HCT116 (cell line): ENCODE measurements around the gene OR1E1. TPM values are rescaled to one million over a fixed set of nuclear protein-coding genes. Genes with fewer than 3 reads are reported as not detected.
"Not testable (repeated sequence)": the region's sequence is repeated elsewhere in the genome, so short reads cannot be mapped to it uniquely, and the experiment has no call there.

Experiments
- ATAC-seq: fragments of 200-7000 bp; cut with Tn5 transposase; 2 replicates; pipeline ENCODE4 v1.9.1; 2020; ENCODE audit warnings: mild to moderate bottlenecking, moderate library complexity
- BruUV-seq: library from RNA; stranded (reverse); fragments of 400-500 nt; replicated peaks from 2 replicates; lab custom pipeline; 2021; lab: Mats Ljungman, UMichigan
- CTCF ChIA-PET: fragments of 300-600 bp; sonication (Branson Sonifier 250); formaldehyde crosslinking; loops from one replicate; lab custom pipeline; 2021; ENCODE audit warnings: antibody characterized with exemption; lab: Charles Lee
- POLR2A ChIA-PET: fragments of 300-600, 350-600 bp; sonication (Branson Sonifier 250); formaldehyde crosslinking; loops from one replicate; lab custom pipeline; 2021; ENCODE audit warnings: antibody characterized with exemption; lab: Charles Lee
- RAD21 ChIA-PET, 2 experiments: fragments of 300-600 bp; sonication (Branson Sonifier 250); formaldehyde crosslinking; loops; one replicate each; lab custom pipeline; 2023; ENCODE audit warnings: low total read pairs in 2 of 2; ENCODE audit not compliant: uncharacterized antibody in 2 of 2, unreplicated experiment in 2 of 2, low non-redundant PET in 1 of 2; lab: Charles Lee
- DNase-seq: peaks from one replicate; pipeline ENCODE4 v3.0.0-alpha.2; 2010; ENCODE audit warnings: low read depth, low spot score
- H2AFZ ChIP-seq: fragments of 200-600 bp; shearing (Covaris generic), sonication (generic); 2 replicates; pipeline ENCODE4 v1.6.1; 2017; ENCODE audit warnings: low read depth, mixed run types, mixed read lengths, antibody characterized with exemption, low read length; ENCODE audit not compliant: poor library complexity, severe bottlenecking
- H3K27ac ChIP-seq: 2 replicates; pipeline ENCODE4 v1.5.1; 2012; ENCODE audit warnings: low read depth, low read length
- H3K27me3 ChIP-seq: fragments of 200-600 bp; sonication (generic); 2 replicates; pipeline ENCODE4 v1.6.1; 2016; ENCODE audit warnings: mixed run types, low read length, mixed read lengths; ENCODE audit not compliant: insufficient read depth
- H3K36me3 ChIP-seq, 2 experiments: fragments of 200-500 bp in 1 of 2; fragments of 200-600 bp in 1 of 2; sonication (Bioruptor generic) in 1 of 2; sonication (generic) in 1 of 2; 2 replicates each; pipeline versions ENCODE4 v1.5.1 to v1.6.1; 2014 to 2016; ENCODE audit warnings: low read length in 2 of 2, inconsistent platforms in 1 of 2, mixed read lengths in 1 of 2, mixed run types in 1 of 2; ENCODE audit not compliant: insufficient read depth in 2 of 2, control insufficient read depth in 1 of 2
- H3K4me1 ChIP-seq, 2 experiments: fragments of 200-600 bp in 1 of 2; sonication (generic) in 1 of 2; 2 replicates each; pipeline versions ENCODE4 v1.5.1 to v1.6.1; 2012 to 2017; ENCODE audit warnings: low read length in 2 of 2, inconsistent platforms in 1 of 2, mild to moderate bottlenecking in 1 of 2, mixed read lengths in 1 of 2, mixed run types in 1 of 2, moderate library complexity in 1 of 2; ENCODE audit not compliant: insufficient read depth in 2 of 2, control insufficient read depth in 1 of 2
- H3K4me2 ChIP-seq: fragments of 200-600 bp; sonication (generic); 2 replicates; pipeline ENCODE4 v1.6.1; 2017; ENCODE audit warnings: mixed run types, low read length, mixed read lengths
- H3K4me3 ChIP-seq, 2 experiments: fragments of 200-600 bp in 1 of 2; sonication (generic) in 1 of 2; replicated peaks in 1 of 2; 2 replicates each; pipeline ENCODE4 v1.5.1; 2011 to 2016; ENCODE audit warnings: low read length in 2 of 2, control low read depth in 1 of 2, low read depth in 1 of 2, mild to moderate bottlenecking in 1 of 2, mixed read lengths in 1 of 2, mixed run types in 1 of 2
- H3K79me2 ChIP-seq: fragments of 200-600 bp; sonication (generic); 2 replicates; pipeline ENCODE4 v1.6.1; 2017; ENCODE audit warnings: mild to moderate bottlenecking, mixed run types, low read length, moderate library complexity, mixed read lengths; ENCODE audit not compliant: insufficient read depth
- H3K9ac ChIP-seq: fragments of 200-600 bp; sonication (generic); 2 replicates; pipeline ENCODE4 v1.6.1; 2016; ENCODE audit warnings: low read length, mixed read lengths
- H3K9me2 ChIP-seq: fragments of 200-600 bp; sonication (generic), shearing (Covaris generic); 2 replicates; pipeline ENCODE4 v1.6.1; 2017; ENCODE audit warnings: mixed run types, mild to moderate bottlenecking, moderate library complexity; ENCODE audit not compliant: insufficient read depth
- H3K9me3 ChIP-seq, 2 experiments: fragments of 200-500 bp in 1 of 2; fragments of 200-600 bp in 1 of 2; sonication (Bioruptor generic) in 1 of 2; sonication (generic) in 1 of 2; 2 replicates each; pipeline ENCODE4 v1.6.1; 2014 to 2017; ENCODE audit warnings: low read length in 2 of 2, mixed read lengths in 2 of 2, inconsistent platforms in 1 of 2, low read depth in 1 of 2, mild to moderate bottlenecking in 1 of 2, mixed run types in 1 of 2, moderate library complexity in 1 of 2; ENCODE audit not compliant: control insufficient read depth in 1 of 2, insufficient read depth in 1 of 2
- H4K20me1 ChIP-seq: fragments of 200-600 bp; sonication (generic), shearing (Covaris generic); 2 replicates; pipeline ENCODE4 v1.6.1; 2017; ENCODE audit warnings: mixed run types, mild to moderate bottlenecking, moderate library complexity; ENCODE audit not compliant: insufficient read depth
- FOSL1 ChIP-seq: IDR thresholded peaks from 2 replicates; pipeline ENCODE4 v1.6.1; 2012; ENCODE audit warnings: low read depth
- POLR2A ChIP-seq: IDR thresholded peaks from 2 replicates; pipeline ENCODE4 v1.7.0; 2011; ENCODE audit warnings: borderline replicate concordance; ENCODE audit not compliant: insufficient read depth, insufficient read length; ENCODE audit errors: extremely low read depth
- SRF ChIP-seq: IDR thresholded peaks from 2 replicates; pipeline ENCODE4 v1.6.1; 2012; ENCODE audit warnings: low read depth
- intact Hi-C: fragments of 100-400 bp; cut with micrococcal nuclease; formaldehyde crosslinking; loops from 2 replicates; pipeline ENCODE4 v1.10.0; 2022
- total RNA-seq: library from RNA; stranded (reverse); gene quantifications from one replicate; pipeline ENCODE4 v1.2.1, GENCODE V29; 2021; ENCODE audit not compliant: unreplicated experiment

Gene OR1E1
- total RNA-seq, 1 experiment from 2014 or later = not detected

DNA sequence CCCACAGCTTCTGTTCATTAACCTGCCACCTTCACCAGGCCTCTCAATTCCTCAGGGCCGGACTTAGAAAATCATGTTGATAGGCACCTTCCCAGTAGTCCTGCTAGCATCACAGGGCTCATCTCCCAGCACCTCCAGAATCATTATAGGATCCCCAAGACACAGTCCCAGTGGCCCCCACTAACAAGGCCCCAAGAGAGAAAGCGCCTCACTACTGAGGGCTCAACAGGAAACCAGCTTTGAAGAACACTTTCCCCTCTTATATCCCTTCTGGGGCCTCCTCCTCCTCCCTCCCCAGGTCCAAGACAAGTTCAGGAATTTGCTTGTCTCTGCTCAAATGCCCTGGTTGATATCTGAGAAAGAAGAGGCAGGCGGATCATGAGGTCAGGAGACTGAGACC, 12.9 kb upstream of the OR1E1 start, which contains the start of gene OR3A3 (continued):
- TF ChIP-seq FOSL1 (no peak), POLR2A (no peak)

- H3K4me3 ChIP-seq, H2AFZ ChIP-seq, H3K79me2 ChIP-seq, intact Hi-C loops, H4K20me1 ChIP-seq, DNase-seq, H3K4me2 ChIP-seq, H3K9me3 ChIP-seq, CTCF ChIA-PET, H3K27ac ChIP-seq, ATAC-seq, BruUV-seq, H3K4me1 ChIP-seq, RAD21 ChIA-PET, H3K36me3 ChIP-seq, H3K9me2 ChIP-seq, POLR2A ChIA-PET, H3K9ac ChIP-seq: not testable (repeated sequence)
- H3K27me3 ChIP-seq = peaks cover 10% of the 10 kb centered on the region
Observed at GRCh38 chr17:3403856-3404255, 5.6 kb upstream of the OR1E1 start.

DNA sequence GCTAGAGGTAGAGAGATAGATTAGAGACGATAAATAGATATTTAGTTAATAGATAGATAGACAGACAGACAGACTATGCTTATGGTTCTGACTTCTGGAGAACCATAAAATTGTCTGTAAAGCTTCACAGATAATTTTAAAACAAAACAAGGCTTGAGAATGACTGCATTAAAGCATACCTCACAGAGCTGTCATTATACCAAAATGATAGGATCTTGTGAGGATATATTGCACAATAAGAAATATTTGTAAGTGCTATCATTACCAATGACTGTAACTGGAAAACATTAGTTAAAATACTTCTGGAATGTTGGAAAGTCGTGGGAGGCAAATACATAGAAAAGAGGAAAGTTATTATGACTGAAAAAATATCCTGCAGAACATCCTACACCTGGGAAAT, 3.6 kb upstream of the OR1E1 start:
- ATAC-seq (no peak), DNase-seq (no peak)
- no peaks in the 10 kb centered on the region for H3K36me3 ChIP-seq
- H3K9ac ChIP-seq = no peak overlapping the region
- ChIA-PET POLR2A (no interaction called here), RAD21 (no interaction called here), CTCF (no interaction called here)
- no peak overlapping the region for H3K4me3 ChIP-seq
- no peak for TF ChIP-seq SRF
- BruUV-seq = no TSS peak
- H3K9me2 ChIP-seq = no peaks in the 10 kb centered on the region
- no peaks in the 10 kb centered on the region for H3K4me1 ChIP-seq
- H3K27ac ChIP-seq = no peak overlapping the region
- no peak overlapping the region for H2AFZ ChIP-seq
- H3K9me3 ChIP-seq = no peaks in the 10 kb centered on the region
- peaks cover 10% of the 10 kb centered on the region for H3K27me3 ChIP-seq
- H3K79me2 ChIP-seq = no peaks in the 10 kb centered on the region
- no peak overlapping the region for H3K4me2 ChIP-seq
- intact Hi-C loops = no loop called here
- H4K20me1 ChIP-seq = no peaks in the 10 kb centered on the region
